HG03159 (cell line): ENCODE data around the gene GIGYF1.
A peak's percentile ranks its signal among the peaks of the same experiment; 100 is the strongest.
"Not testable (repeated sequence)": the region's sequence is repeated elsewhere in the genome, so short reads cannot be mapped to it uniquely, and the experiment has no call there.

Experiments used
- ATAC-seq: cut with Tn5 transposase; IDR thresholded peaks from one replicate; pipeline ENCODE4 v1.9.1; 2021; ENCODE audit warnings: mild to moderate bottlenecking, moderate library complexity; ENCODE audit not compliant: unreplicated experiment

Gene GIGYF1

GRCh38 chr7:100673302-100673941 lies 20.6 kb downstream of the GIGYF1 start, which contains the start of gene GNB2:
Gene GNB2, plus strand, starts transcription at chr7:100673740. Its CDS starts 2,526 bp downstream, at chr7:100676266.
- peak; percentile 51 for ATAC-seq

GRCh38 chr7:100671353-100672327 lies 22.4 kb downstream of the GIGYF1 start:
- ATAC-seq = no peak

- no peak for ATAC-seq
Observed at GRCh38 chr7:100670074-100670473, 24.0 kb downstream of the GIGYF1 start.

- ATAC-seq = not testable (repeated sequence)
Observed at GRCh38 chr7:100669106-100669505, 24.9 kb downstream of the GIGYF1 start.

- ATAC-seq = no peak
Observed at GRCh38 chr7:100668069-100668449, 26.0 kb downstream of the GIGYF1 start.

GRCh38 chr7:100667331-100668068 lies 26.6 kb downstream of the GIGYF1 start:
- ATAC-seq = no peak

- no peak for ATAC-seq
Observed at GRCh38 chr7:100665168-100665726, 28.8 kb downstream of the GIGYF1 start.

- not testable (repeated sequence) for ATAC-seq
Observed at GRCh38 chr7:100662194-100662776, 31.8 kb downstream of the GIGYF1 start.

- no peak for ATAC-seq
Observed at GRCh38 chr7:100655908-100656674, 38.0 kb downstream of the GIGYF1 start, which contains the start of gene ACTL6B. Gene ACTL6B, minus strand, starts transcription at chr7:100656448. Its CDS starts 94 bp downstream, at chr7:100656354.

- no peak for ATAC-seq
Observed at GRCh38 chr7:100654908-100655831, 38.9 kb downstream of the GIGYF1 start.

GRCh38 chr7:100649826-100650565 lies 44.1 kb downstream of the GIGYF1 start:
- ATAC-seq = no peak

GRCh38 chr7:100642534-100642907 lies 51.5 kb downstream of the GIGYF1 start:
- no peak for ATAC-seq

- no peak for ATAC-seq
Observed at GRCh38 chr7:100641860-100642533, 52.1 kb downstream of the GIGYF1 start.

- no peak for ATAC-seq
Observed at GRCh38 chr7:100641463-100641859, 52.6 kb downstream of the GIGYF1 start, which contains the start of gene TFR2. Gene TFR2, minus strand, starts transcription at chr7:100641552. Its CDS starts 43 bp downstream, at chr7:100641509.

- ATAC-seq = no peak
Observed at GRCh38 chr7:100640517-100641440, 53.3 kb downstream of the GIGYF1 start.

- no peak for ATAC-seq
Observed at GRCh38 chr7:100639995-100640516, 54.0 kb downstream of the GIGYF1 start.
